22Rv1 (cell line): ENCODE results near the gene HIPK2.

ENCODE experiments used
- CTCF ChIP-seq: fragments of 450-650 bp; IDR thresholded peaks from 2 replicates; pipeline ENCODE4 v1.5.1; 2017; ENCODE audit warnings: mild to moderate bottlenecking
- ZFX ChIP-seq: fragments of 450-650 bp; IDR thresholded peaks from 2 replicates; pipeline ENCODE4 v1.6.1; 2017; ENCODE audit warnings: antibody characterized with exemption, borderline replicate concordance

- TF ChIP-seq CTCF = no peak
- TF ChIP-seq ZFX = no peak
These were observed 123.3 kb downstream of the HIPK2 start for GRCh38 chr7:139654276-139655181.
